ENCODE data around the gene DEFB129. TPM values are rescaled to one million over a fixed set of nuclear protein-coding genes. Genes with fewer than 3 reads are reported as not detected.
"Not testable (repeated sequence)": the region's sequence is repeated elsewhere in the genome, so short reads cannot be mapped to it uniquely, and the experiment has no call there.

The DEFB129 gene, protein sequence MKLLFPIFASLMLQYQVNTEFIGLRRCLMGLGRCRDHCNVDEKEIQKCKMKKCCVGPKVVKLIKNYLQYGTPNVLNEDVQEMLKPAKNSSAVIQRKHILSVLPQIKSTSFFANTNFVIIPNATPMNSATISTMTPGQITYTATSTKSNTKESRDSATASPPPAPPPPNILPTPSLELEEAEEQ
- total RNA-seq = not detected in 2 replicates

DNA sequence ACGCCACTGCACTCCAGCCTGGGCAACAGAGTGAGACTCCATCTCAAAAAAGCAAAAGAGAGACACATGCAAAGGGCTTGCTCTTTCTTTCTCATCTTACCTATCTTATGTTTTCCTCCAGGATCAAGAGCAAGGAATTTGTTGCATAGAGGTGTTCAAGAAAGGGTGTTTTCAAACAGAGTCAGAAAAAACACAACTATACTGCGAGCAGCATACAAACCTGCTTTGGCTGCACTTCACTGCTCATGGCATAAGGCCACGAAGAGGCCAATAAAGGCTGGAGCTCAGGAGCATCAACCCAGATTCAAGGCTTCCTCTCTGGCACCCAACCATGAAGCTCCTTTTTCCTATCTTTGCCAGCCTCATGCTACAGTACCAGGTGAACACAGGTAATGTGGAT lies at the start of gene DEFB129:
DEFB129 (plus strand) TSS at position 301 of the 400 bp plus-strand sequence; CDS start at position 332, 31 bp downstream.
- intact Hi-C loops (cut with micrococcal nuclease) = no loop called here

DNA sequence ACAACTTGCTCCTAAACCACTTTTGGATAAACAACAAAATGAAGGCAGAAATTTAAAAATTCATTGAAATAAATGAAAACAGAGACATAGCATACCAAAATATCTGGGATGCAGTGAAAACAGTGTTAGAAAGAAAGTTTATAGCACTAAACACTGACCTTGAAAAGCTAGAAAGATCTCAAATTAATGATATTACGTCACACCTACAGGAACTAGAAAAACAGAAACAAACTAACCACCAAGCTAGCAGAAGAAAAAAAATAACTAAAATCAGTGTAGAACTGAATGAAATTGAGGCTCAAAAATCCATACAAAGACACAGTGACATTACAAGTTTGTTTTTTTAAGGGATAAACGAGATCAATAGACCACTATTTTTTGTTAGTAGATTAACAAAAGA lies 42.8 kb upstream of the DEFB129 start:
- intact Hi-C loops (cut with micrococcal nuclease) = no loop called here

DNA sequence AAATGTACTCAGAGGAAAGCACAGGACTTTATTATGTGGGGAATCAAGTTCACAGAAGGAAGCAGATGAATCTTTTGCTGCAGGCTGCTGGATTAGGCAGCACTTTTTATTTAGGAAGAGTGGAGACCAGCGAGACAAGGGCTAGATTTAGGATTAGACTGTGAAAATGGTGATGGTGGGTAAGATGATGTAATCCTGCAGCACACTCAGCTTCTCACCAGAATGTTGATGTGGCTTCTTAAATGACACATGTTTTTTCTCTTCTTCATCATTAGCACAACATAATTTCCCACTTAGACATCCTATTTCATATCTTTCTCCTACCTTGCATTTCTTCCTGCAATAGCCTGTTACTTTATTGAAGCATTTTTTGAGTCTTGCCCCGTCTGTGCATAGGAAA lies 39.3 kb upstream of the DEFB129 start:
- intact Hi-C loops (cut with micrococcal nuclease) = no loop called here

DNA sequence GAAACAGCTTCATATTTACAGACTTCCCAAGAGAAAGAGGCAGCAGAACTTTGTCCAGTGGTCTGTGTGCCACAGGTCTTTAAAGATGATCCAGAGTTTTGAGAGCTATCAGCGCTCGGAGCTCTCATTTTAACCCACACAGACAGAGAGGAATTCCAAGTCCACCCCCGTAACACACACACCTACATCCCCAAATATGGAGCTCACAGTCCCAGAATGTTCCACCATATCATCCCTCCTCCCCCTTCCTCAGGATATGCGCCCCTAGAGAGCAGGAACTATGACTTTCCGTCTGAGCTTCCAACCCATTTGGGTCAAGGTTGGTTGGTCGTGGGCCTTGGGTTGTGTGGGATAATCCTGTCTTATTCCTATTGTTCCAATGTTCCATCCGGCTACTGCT lies 37.4 kb upstream of the DEFB129 start, which contains the start of gene DEFB128:
DEFB128 (minus strand) TSS at position 101 of the 400 bp plus-strand sequence; CDS start at position 13, 88 bp downstream.
- intact Hi-C loops (cut with micrococcal nuclease) = no loop called here

DNA sequence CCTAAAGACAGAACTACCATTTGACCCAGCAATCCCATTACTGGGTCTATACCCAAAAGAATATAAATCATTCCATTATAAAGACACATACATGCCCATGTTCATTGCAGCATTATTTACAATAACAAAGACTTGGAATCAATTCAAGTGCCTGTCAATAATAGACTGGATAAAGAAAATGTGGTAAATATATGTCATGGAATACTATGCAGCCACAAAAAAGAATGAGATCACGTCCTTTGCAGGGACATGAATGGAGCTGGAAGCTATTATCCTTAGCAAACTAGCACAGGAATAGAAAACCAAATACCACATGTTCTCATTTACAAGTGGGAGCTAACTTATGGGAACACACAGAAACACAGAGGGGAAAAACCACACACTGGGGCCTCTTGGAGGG lies 28.8 kb upstream of the DEFB129 start:
- intact Hi-C loops (cut with micrococcal nuclease) = no loop called here

DNA sequence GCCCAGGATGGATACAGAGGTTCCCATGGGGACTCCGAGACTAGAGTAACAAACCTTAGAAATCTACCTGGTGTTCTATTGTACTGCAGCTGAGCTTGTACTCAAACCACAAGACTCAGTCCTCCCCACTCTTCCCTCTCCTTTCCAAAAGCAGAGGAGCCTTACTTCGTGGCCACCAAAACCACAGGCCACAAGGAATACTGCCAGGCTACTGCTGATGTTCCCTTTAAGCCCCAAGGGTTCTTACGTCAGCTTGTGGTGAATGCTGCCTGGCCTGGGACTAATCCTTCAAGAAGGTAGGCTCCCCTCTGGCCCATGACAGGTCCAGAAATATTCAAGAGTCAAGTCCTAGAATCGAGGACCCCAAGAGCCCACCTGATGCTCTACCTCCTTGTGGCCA lies 27.1 kb upstream of the DEFB129 start:
- intact Hi-C loops (cut with micrococcal nuclease) = no loop called here

DNA sequence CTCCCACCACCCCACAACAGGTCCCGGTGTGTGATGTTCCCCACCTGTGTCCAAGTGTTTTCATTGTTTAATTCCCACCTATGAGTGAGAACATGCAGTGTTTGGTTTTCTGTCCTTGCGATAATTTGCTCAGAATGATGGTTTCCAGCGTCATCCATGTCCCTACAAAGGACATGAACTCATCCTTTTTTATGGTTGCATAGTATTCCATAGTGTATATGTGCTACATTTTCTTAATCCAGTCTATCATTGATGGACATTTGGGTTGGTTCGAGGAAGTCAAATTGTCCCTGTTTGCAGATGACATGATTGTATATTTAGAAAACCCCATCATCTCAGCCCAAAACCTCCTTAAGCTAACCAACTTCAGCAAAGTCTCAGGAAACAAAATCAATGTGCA lies 23.4 kb upstream of the DEFB129 start:
- intact Hi-C loops (cut with micrococcal nuclease) = not testable (repeated sequence)

DNA sequence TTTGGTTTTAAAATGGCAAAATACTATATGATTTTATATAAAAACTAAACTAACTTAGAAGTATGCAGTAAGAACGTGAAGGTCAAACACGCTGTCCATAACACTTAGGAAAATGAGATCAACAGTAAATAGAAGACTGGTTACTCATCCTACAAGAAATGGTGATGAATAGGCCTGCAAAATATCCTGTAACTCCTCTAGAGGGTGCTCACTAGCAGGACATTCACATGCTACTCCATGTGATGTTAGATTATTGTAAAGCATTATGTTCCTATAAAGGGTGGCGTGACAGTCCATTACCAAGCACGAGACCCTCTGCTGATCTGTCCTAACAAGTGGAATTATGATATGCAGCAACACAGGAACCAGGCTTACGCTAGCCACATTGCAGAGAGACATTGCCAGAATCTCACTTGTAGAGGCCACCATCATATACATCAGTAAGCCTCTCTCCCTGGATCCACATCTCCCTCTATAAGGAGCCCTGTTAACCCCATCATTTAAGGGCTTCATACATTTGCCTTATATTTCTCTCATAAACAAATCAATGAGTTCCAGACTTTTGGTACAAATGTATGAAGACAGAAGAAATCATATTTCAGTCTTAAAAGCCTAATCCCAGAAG lies 18.0 kb upstream of the DEFB129 start:
- intact Hi-C loops (cut with micrococcal nuclease) = loop anchor here (1.0 kb wide), 2 partner anchors 58 to 121 kb away; no protein-coding TSS in a partner anchor

DNA sequence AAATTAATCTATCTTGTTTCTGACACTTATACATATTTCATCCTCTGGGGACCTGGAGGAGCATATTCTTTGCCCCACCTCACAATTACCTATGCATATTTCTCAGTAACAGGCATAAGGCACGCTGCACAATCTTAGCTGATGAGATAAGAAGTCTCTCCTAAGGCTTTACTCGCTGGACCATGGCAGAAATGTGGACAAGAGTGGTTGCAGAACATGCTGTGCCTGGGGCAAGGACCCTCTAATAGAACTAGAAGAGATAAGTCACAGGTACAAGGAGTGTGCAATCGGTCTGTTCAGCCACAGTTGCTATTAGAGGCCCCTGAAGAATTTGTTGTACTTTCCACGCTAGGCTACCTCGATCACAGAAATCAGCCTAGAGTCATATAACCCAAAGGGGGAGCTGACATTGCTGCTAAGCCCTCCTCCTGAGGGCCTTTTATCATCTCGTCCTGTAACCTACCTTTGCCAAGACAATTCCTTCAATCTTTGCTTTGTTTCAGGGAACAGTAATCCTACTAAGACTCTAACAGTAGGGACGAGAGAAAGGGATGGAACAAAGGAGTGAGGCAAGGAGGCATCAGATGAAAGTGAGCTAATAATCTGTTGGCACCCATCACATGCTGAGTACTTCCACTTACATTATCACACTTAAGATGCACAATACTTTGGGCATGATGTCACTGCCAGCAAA lies 16.1 kb upstream of the DEFB129 start:
- intact Hi-C loops (cut with micrococcal nuclease) = no loop called here

DNA sequence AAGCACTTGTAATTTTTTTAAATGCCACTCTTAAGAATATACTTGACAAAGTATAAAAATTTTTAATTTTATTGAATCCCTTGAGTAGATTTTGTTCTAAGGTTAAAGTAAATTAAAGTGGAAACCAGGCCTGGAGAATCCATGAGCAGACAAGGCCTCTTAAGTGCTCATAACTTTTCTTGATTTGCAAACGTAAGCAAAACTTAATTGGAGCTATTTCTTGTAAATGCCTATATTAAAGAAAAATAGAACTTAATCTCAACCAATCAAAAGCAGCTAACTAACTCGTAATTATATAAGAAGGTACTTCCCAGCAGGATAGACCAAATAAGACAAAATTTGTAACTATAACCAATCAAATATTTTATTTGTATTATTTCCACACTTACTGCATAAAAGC lies 12.7 kb upstream of the DEFB129 start:
- intact Hi-C loops (cut with micrococcal nuclease) = no loop called here

DNA sequence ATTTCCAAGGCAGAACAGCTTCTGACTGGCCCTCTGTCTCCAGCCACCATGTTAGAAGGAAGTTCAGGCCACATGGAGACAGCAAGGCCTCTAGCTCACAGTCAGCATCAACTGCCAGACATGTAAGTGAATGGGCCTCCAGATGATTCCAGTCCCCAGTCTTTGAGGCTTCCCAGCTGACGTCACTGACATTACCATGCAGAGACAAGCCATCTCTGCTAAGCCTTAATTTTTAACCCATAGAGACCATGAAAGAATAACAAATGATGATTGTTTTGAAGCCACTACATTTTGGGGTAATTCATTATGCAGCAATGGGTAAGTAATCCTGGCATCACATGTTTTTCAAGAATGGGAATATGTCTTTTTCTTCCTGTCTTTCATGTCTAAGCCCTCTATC lies 11.3 kb upstream of the DEFB129 start:
- intact Hi-C loops (cut with micrococcal nuclease) = no loop called here

DNA sequence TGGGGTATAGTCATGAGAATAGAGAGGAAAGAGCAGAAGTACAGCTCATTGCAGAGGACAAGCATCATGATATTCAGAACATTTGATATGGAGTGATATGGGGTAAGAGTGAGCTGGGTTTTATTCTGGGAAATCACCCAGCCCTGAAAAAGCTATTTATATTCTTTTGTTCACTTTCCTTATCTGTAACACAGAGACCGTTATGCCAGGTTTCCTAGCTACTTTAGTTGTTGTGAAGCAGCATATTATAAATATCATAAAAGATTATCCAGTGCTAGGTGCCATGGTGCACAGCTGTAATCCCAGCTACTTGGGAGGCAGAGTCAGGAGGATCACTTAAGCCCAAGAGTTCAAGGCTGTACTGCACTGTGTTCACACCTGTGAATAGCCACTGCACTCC lies 9.8 kb upstream of the DEFB129 start:
- intact Hi-C loops (cut with micrococcal nuclease) = no loop called here

DNA sequence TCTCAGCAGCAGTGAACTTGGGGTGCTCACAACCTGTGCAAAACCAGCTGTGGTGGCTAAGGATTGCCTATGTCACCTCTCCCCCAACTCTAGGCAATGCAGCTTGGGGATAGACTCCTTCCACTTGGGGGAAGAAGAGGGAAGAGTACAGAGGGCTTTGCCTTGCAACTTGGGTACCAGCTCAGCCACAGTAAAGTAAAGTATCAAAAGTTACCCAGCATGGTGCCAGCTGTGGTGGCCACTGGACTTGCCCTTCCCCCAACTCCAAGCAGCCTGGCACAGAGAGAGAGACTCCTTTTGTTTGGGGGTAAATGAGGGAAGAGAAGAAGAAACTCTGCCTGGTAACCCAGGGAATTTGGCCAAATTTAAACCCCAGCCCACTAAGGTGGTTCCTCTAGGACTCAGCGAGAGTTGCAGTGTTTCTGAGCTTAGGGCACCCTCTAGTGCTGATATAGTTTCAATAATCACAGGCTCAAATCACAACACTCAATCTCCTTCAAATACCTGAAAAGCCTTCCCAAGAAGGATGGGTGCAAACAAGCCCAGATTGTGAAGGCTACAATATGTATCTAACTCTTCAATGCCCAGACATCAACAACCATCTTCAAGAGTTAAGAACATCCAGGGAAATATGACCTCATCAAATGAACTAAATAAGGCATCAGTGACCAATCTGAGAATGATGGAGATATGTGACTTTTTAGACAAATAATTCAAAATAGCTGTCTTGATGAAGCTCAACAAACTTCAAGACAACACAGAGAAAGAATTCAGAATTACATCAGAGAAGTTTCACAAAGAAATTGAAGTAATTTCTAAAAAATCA lies 7.6 kb upstream of the DEFB129 start:
- intact Hi-C loops (cut with micrococcal nuclease) = no loop called here

DNA sequence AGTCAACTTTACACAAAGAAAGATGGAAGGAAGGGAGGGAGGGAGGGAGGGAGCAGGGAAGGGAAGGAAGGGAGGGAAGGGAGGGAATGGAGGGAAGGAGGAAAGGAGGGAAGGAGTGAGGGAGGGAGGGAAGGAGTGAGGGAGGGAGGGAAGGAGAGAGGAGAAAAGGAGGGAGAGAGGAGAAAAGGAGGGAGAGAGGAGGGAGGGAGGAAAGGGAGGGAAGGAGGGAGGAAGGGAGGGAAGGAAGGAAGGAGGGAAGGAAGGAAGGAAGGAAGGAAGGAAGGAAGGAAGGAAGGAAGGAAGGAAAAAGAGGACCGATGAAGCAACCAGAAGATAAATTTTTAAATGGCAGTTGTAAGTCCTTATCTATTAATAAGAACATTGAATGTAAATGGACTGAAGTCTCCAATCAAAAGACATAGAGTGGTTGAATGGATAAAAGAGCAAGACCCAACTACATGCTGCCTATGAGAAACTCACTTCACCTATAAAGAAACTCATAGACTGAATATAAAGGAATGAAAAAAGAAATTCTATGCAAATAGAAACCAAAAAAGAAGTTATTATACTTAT lies 5.7 kb upstream of the DEFB129 start:
- intact Hi-C loops (cut with micrococcal nuclease) = no loop called here

DNA sequence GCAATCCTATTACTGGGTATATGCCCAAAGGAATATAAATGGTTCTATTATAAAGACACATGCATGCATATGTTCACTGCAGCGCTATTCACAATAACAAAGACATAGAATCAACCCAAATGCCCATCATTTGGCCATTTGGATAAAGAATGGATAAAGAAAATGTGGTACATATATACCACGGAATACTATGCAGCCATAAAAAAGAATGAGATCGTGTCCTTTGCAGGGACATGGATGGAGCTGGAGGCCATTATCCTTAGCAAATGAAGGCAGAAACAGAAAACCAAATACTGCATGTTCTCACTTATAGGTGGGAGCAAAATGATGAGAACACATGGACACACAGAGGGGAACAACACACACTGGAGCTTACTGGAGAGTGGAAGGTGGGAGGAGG lies 1.2 kb upstream of the DEFB129 start:
- intact Hi-C loops (cut with micrococcal nuclease) = not testable (repeated sequence)

DNA sequence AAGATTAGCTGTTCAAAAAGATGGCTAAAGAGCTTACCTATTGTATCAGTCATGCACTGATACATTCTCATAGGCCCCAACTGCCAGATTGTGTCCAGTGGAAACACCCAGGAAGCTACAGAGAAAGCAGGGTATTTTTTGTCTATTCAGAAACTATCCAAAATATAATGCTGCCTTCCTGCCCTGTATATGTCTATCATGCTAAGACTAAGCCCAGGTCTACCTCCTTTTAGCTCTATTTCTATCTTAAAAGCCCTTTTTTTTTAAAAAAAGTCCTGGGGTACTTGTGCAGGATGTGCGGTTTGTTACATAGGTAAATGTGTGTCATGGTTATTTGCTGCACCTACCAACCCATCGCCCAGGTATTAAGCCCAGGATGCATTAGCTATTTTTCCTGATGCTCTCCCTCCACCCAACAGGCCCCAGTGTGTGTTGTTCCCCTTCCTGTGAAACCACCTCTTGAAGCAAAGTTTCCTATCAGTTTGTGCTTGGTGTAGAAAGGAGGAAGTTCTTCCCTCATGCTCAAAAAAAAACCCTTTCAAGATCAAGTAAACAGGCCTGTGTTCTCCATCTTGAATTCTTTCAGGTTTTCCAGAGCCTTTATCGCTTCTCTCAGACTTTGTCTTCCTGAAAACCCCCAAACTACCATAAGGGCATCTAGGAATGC lies 514 bp downstream of the DEFB129 start:
- intact Hi-C loops (cut with micrococcal nuclease) = no loop called here

DNA sequence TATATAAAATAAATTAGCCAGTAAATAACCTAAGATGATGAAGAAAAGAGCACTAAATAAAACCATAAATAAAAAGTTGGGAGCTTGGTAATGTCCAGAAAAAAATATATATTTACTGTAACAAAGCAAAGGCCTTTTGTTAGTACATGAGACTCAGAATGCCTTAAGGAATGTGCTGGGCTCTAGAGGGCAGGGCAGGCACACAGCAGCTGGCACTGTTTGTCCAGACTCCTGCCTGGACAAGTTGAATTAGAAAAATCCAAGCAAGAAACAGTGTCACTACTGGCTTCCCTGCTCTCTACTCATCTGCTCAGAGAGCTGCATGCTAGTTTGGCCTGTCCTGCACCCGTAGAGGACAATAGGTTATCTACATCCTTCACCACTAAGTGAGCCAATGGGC lies 8.8 kb downstream of the DEFB129 start:
- intact Hi-C loops (cut with micrococcal nuclease) = no loop called here

DNA sequence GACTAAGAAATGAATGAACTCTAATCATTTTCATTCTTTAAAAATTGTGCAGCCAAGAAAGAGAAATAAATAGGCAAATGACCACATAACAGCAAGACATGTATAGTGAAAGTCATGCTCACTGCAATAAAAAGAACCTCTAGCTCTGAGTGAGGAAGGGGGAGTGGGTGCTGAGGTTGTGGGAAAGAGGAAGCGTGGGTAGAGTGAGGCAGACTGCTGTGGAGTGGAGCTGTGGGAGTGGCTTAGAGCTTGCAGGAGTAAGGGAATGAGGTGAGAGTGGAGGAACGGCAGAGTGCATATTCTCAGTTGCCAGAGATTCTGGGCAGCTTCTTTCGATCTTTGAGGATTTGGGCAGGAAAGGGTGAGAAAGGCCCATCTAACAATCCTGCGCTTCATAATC lies 10.4 kb downstream of the DEFB129 start:
- intact Hi-C loops (cut with micrococcal nuclease) = no loop called here

DNA sequence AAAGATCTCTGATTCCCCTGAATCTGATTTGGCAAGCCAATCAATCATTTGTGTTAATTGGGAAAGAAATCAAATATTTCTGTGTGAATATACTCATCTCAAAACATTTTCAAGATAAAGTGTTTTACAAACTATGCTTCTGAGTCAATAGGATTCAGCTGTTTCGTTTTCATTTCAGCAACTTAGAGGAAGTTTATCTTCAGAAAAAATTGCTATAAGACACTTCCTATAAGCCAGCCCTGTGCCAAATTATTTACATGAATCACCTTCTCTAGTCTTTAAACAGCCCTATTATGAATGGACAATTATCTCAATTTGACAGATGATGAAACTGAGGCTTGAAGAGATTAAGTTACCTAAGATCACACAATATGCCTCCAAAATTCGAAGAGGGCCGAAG lies 10.9 kb downstream of the DEFB129 start:
- intact Hi-C loops (cut with micrococcal nuclease) = no loop called here

DNA sequence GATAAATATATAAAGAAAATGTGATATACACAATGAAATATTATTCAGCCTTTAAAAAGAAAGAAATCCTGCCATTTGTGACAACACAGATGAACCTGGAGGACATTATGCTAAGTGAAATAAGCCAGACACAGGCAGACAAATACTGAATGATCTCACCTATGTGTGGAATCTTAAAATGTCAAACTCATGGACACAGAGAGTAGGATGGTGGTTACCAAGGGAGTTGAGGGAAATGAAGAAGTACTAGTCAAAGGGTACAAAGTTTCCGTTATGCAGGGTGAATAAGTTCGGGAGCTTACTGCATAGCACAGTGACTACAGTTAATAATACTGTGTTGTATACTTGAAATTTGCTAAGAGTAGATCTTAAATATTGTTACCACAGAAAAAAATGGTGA lies 15.8 kb downstream of the DEFB129 start:
- intact Hi-C loops (cut with micrococcal nuclease) = no loop called here

DNA sequence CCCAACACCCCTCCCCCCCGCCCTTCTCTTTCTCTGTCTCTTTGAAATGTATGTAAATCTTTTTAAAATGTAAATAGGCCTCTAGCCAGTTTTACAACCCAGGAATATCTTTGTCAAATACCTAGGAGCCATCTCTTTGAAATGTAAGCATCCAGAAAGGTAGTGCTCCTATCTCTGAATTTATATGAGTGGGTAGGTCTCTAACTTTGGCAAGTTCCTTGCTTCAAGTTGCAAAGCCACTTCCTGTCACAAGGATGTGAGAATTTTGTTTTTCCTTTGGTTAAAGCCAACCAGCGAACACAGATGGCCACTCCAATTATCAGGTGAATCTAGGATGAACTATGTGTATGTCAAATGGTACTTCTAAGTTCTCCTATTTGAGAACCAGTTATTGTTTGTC lies 24.3 kb downstream of the DEFB129 start:
- intact Hi-C loops (cut with micrococcal nuclease) = no loop called here

All from T-helper 2 cell treated with Interferon-gamma antibody and Interleukin-4, amounts not matched to agents 100 ng/mL and 5 ng/mL, for 36 hours (primary cell).